Activated T-cell treated with anti-CD3 and anti-CD28 coated beads, Interleukin-2, amount 50 U/mL, for 72 hours (primary cell): ENCODE results near the gene ANGPTL8. TPM values are rescaled to one million over a fixed set of nuclear protein-coding genes. Genes with fewer than 3 reads are reported as not detected.

Source experiments
- ATAC-seq, 2 donors: fragments of 150-1000 bp; cut with Tn5 transposase; replicated peaks in 1 of 2; 2 replicates each; pipeline ENCODE4 v1.10.0; 2021; ENCODE audit warnings: moderate library complexity in 2 of 2, mild to moderate bottlenecking in 1 of 2
- DNase-seq, 2 donors: peaks; one replicate each; pipeline ENCODE4 v3.0.0; 2021 to 2022; ENCODE audit warnings: mixed read lengths in 1 of 2
- H3K27ac Mint-ChIP-seq: one replicate; pipeline ENCODE4 v1.8.0; 2022; ENCODE audit warnings: mild to moderate bottlenecking, moderate library complexity, mixed read lengths
- H3K27me3 Mint-ChIP-seq: one replicate; pipeline ENCODE4 v1.8.0; 2022; ENCODE audit warnings: low read depth, mixed read lengths
- H3K36me3 Mint-ChIP-seq, 2 donors: one replicate each; pipeline ENCODE4 v1.8.0; 2022; ENCODE audit warnings: mixed read lengths in 2 of 2, mild to moderate bottlenecking in 1 of 2; ENCODE audit not compliant: insufficient read depth in 2 of 2
- H3K4me1 Mint-ChIP-seq: one replicate; pipeline ENCODE4 v1.8.0; 2022; ENCODE audit warnings: low read depth, mixed read lengths
- H3K4me3 Mint-ChIP-seq, 2 donors: one replicate each; pipeline ENCODE4 v1.8.0; 2022; ENCODE audit warnings: mild to moderate bottlenecking in 2 of 2, mixed read lengths in 2 of 2, moderate library complexity in 2 of 2
- H3K9me3 Mint-ChIP-seq, 2 donors: one replicate each; pipeline ENCODE4 v1.8.0; 2022; ENCODE audit warnings: mixed read lengths in 2 of 2
- total RNA-seq, 2 donors: library from RNA; stranded (reverse); gene quantifications; one replicate each; pipeline ENCODE4 v1.2.3, GENCODE V29; 2022

The ANGPTL8 gene
- total RNA-seq, 2 donors from 2014 or later, result not detected

- no peak for DNase-seq
- no peak for ATAC-seq
- Mint-ChIP-seq H3K4me1 (peaks cover under 1% of the 10 kb centered on the region), H3K4me3 (no peak overlapping the region), H3K27me3 (no peaks in the 10 kb centered on the region), H3K27ac (peak overlapping the region; percentile 56), H3K9me3 (peaks cover 11 to 15% of the 10 kb centered on the region in 2 donors), H3K36me3 (peaks cover 5 to 6% of the 10 kb centered on the region in 2 donors)
Measured at GRCh38 chr19:11209839-11210655, 29.4 kb upstream of the ANGPTL8 start.

GRCh38 chr19:11210656-11210928 lies 28.8 kb upstream of the ANGPTL8 start:
- peaks cover 5 to 6% of the 10 kb centered on the region in 2 donors for H3K36me3 Mint-ChIP-seq
- H3K27me3 Mint-ChIP-seq, result no peaks in the 10 kb centered on the region
- peaks cover 11 to 15% of the 10 kb centered on the region in 2 donors for H3K9me3 Mint-ChIP-seq
- no peaks in the 10 kb centered on the region for H3K4me1 Mint-ChIP-seq
- ATAC-seq, result no peak
- no peak overlapping the region for H3K27ac Mint-ChIP-seq
- no peak for DNase-seq
- no peak overlapping the region for H3K4me3 Mint-ChIP-seq

GRCh38 chr19:11214387-11214786 lies 25.0 kb upstream of the ANGPTL8 start:
- Mint-ChIP-seq H3K27me3 (no peaks in the 10 kb centered on the region), H3K4me3 (no peak overlapping the region), H3K36me3 (peaks cover 3 to 5% of the 10 kb centered on the region in 2 donors), H3K4me1 (no peaks in the 10 kb centered on the region), H3K9me3 (peaks cover 11 to 15% of the 10 kb centered on the region in 2 donors), H3K27ac (no peak overlapping the region)
- ATAC-seq, result no peak
- no peak for DNase-seq

- Mint-ChIP-seq H3K36me3 (peaks cover 8% of the 10 kb centered on the region in 2 donors), H3K27ac (no peak overlapping the region), H3K4me1 (no peaks in the 10 kb centered on the region), H3K9me3 (peaks cover 10% of the 10 kb centered on the region in 2 donors), H3K4me3 (no peak overlapping the region), H3K27me3 (no peaks in the 10 kb centered on the region)
- DNase-seq (no peak), ATAC-seq (no peak)
Measured at GRCh38 chr19:11221082-11221598, 18.3 kb upstream of the ANGPTL8 start.

- Mint-ChIP-seq H3K27me3 (no peaks in the 10 kb centered on the region), H3K4me3 (no peak overlapping the region), H3K36me3 (peaks cover 8% of the 10 kb centered on the region in 2 donors), H3K4me1 (no peaks in the 10 kb centered on the region), H3K9me3 (peaks cover 10% of the 10 kb centered on the region in 2 donors), H3K27ac (no peak overlapping the region)
- DNase-seq (no peak), ATAC-seq (no peak)
Measured at GRCh38 chr19:11223200-11223599, 16.2 kb upstream of the ANGPTL8 start.

- Mint-ChIP-seq H3K4me3 (no peak overlapping the region), H3K27me3 (no peaks in the 10 kb centered on the region), H3K27ac (no peak overlapping the region), H3K9me3 (peaks cover 10% of the 10 kb centered on the region in 2 donors), H3K4me1 (no peaks in the 10 kb centered on the region), H3K36me3 (peaks cover 8% of the 10 kb centered on the region in 2 donors)
- DNase-seq, result no peak
- no peak for ATAC-seq
Measured at GRCh38 chr19:11224429-11224828, 15.0 kb upstream of the ANGPTL8 start.

- H3K36me3 Mint-ChIP-seq, result peaks cover 8% of the 10 kb centered on the region in 2 donors
- H3K9me3 Mint-ChIP-seq, result peaks cover 9 to 10% of the 10 kb centered on the region in 2 donors
- DNase-seq (no peak), ATAC-seq (no peak)
- no peak overlapping the region for H3K27ac Mint-ChIP-seq
- no peak overlapping the region for H3K4me3 Mint-ChIP-seq
- no peaks in the 10 kb centered on the region for H3K27me3 Mint-ChIP-seq
- no peaks in the 10 kb centered on the region for H3K4me1 Mint-ChIP-seq
Measured at GRCh38 chr19:11225172-11225571, 14.2 kb upstream of the ANGPTL8 start.

GRCh38 chr19:11225815-11226214 lies 13.6 kb upstream of the ANGPTL8 start:
- no peak overlapping the region for H3K4me3 Mint-ChIP-seq
- no peaks in the 10 kb centered on the region for H3K27me3 Mint-ChIP-seq
- peaks cover 5 to 6% of the 10 kb centered on the region in 2 donors for H3K36me3 Mint-ChIP-seq
- no peak overlapping the region for H3K27ac Mint-ChIP-seq
- no peaks in the 10 kb centered on the region for H3K4me1 Mint-ChIP-seq
- DNase-seq (no peak), ATAC-seq (no peak)
- H3K9me3 Mint-ChIP-seq, result peaks cover 5 to 6% of the 10 kb centered on the region in 2 donors

- Mint-ChIP-seq H3K27me3 (no peaks in the 10 kb centered on the region), H3K36me3 (peaks cover under 1% of the 10 kb centered on the region in 2 donors), H3K4me3 (no peak overlapping the region), H3K27ac (no peak overlapping the region), H3K4me1 (no peaks in the 10 kb centered on the region), H3K9me3 (peaks cover under 1% of the 10 kb centered on the region in 2 donors)
- no peak for ATAC-seq
- no peak for DNase-seq
Measured at GRCh38 chr19:11226716-11227166, 12.7 kb upstream of the ANGPTL8 start.

- Mint-ChIP-seq H3K36me3 (no peaks in the 10 kb centered on the region), H3K27ac (no peak overlapping the region), H3K9me3 (no peaks in the 10 kb centered on the region), H3K4me3 (no peak overlapping the region), H3K27me3 (no peaks in the 10 kb centered on the region), H3K4me1 (no peaks in the 10 kb centered on the region)
- peak in 1 of 2 donors; percentile 10 for DNase-seq
- no peak for ATAC-seq
Measured at GRCh38 chr19:11227195-11227886, 12.1 kb upstream of the ANGPTL8 start.

GRCh38 chr19:11230621-11231386 lies 8.6 kb upstream of the ANGPTL8 start:
- DNase-seq (no peak), ATAC-seq (no peak)
- Mint-ChIP-seq H3K27me3 (no peaks in the 10 kb centered on the region), H3K36me3 (no peaks in the 10 kb centered on the region), H3K9me3 (no peaks in the 10 kb centered on the region), H3K27ac (no peak overlapping the region), H3K4me3 (no peak overlapping the region), H3K4me1 (no peaks in the 10 kb centered on the region)

GRCh38 chr19:11232555-11232954 lies 6.9 kb upstream of the ANGPTL8 start:
- no peak overlapping the region for H3K4me3 Mint-ChIP-seq
- no peaks in the 10 kb centered on the region for H3K36me3 Mint-ChIP-seq
- no peaks in the 10 kb centered on the region for H3K27me3 Mint-ChIP-seq
- H3K9me3 Mint-ChIP-seq, result no peaks in the 10 kb centered on the region
- no peak for ATAC-seq
- H3K27ac Mint-ChIP-seq, result no peak overlapping the region
- H3K4me1 Mint-ChIP-seq, result no peaks in the 10 kb centered on the region
- no peak for DNase-seq

- no peak overlapping the region for H3K27ac Mint-ChIP-seq
- DNase-seq, result no peak
- no peak for ATAC-seq
- no peaks in the 10 kb centered on the region for H3K27me3 Mint-ChIP-seq
- H3K9me3 Mint-ChIP-seq, result no peaks in the 10 kb centered on the region
- H3K4me1 Mint-ChIP-seq, result no peaks in the 10 kb centered on the region
- H3K36me3 Mint-ChIP-seq, result no peaks in the 10 kb centered on the region
- H3K4me3 Mint-ChIP-seq, result no peak overlapping the region
Measured at GRCh38 chr19:11233073-11233472, 6.3 kb upstream of the ANGPTL8 start.
